Measurements from ENCODE around the gene PSRC1.

DNA sequence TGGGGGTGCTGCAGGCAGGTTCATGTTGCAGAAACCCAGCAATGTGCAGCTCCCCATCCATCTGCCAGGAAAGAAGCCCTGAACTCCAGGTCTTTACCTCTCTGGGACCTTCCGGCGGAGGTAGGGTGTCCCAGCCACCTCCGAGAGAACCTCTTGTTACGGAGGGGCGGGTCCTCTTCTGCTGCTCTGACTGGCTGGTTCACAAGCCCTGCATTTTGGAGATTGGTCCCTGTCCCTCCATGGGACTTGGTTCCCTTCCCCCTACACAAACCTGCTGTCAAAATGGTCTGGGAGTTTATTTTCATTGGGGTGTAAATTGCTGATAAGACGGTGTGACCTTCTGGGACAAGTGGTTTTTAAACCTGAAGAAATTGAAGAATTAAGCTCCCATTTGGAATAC, 41.6 kb downstream of the PSRC1 start:
- TF ChIP-seq, protein P1, sequence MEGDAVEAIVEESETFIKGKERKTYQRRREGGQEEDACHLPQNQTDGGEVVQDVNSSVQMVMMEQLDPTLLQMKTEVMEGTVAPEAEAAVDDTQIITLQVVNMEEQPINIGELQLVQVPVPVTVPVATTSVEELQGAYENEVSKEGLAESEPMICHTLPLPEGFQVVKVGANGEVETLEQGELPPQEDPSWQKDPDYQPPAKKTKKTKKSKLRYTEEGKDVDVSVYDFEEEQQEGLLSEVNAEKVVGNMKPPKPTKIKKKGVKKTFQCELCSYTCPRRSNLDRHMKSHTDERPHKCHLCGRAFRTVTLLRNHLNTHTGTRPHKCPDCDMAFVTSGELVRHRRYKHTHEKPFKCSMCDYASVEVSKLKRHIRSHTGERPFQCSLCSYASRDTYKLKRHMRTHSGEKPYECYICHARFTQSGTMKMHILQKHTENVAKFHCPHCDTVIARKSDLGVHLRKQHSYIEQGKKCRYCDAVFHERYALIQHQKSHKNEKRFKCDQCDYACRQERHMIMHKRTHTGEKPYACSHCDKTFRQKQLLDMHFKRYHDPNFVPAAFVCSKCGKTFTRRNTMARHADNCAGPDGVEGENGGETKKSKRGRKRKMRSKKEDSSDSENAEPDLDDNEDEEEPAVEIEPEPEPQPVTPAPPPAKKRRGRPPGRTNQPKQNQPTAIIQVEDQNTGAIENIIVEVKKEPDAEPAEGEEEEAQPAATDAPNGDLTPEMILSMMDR (IDR thresholded peaks at IDR 0.05) = no peak
- no peak for TF ChIP-seq EP300 (IDR thresholded peaks at IDR 0.05; ENCODE audit: low read depth)

Measured in transverse colon (tissue), 3 donors.